ENCODE data around the gene UGT1A4.

Gene UGT1A4

GRCh38 chr2:233684640-233685039 lies 33.9 kb upstream of the UGT1A4 start:
- Histone ChIP-seq H3K27me3 (no peaks in the 10 kb centered on the region), H3K27ac (no peak overlapping the region), H3K4me1 (no peaks in the 10 kb centered on the region), H3K36me3 (no peaks in the 10 kb centered on the region), H3K9me3 (no peaks in the 10 kb centered on the region), H3K4me3 (no peak overlapping the region)
- intact Hi-C loops (cut with DNase I; ENCODE audit: low total_unique reads), result no loop called here
- TF ChIP-seq CTCF (IDR thresholded peaks at IDR 0.05), result no peak
- DNase-seq, result no peak

DNA sequence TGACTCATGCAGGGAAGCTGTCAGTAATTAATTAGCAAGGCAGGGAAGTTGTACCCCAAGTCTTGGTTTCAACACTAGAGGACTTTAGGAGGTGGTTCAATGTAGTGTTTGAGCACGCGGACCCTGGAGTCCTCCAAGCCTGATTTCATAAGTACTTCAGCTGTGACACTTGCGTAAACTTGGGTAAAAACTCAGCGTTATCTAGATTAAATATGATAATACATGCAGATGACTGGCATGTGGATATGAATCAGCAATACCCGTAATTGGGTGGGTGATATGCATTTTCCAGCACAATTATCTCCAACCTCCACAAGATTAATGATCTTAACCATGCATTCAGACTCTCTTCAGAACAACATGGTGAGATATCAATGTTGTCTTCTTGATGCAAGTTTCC lies 31.6 kb upstream of the UGT1A4 start:
- Histone ChIP-seq H3K36me3 (no peaks in the 10 kb centered on the region), H3K27me3 (no peaks in the 10 kb centered on the region), H3K9me3 (no peaks in the 10 kb centered on the region), H3K27ac (no peak overlapping the region), H3K4me3 (no peak overlapping the region), H3K4me1 (no peaks in the 10 kb centered on the region)
- DNase-seq, result no peak
- no peak for TF ChIP-seq CTCF (IDR thresholded peaks at IDR 0.05)
- intact Hi-C loops (cut with DNase I; ENCODE audit: low total_unique reads), result no loop called here

GRCh38 chr2:233688341-233688740 lies 30.2 kb upstream of the UGT1A4 start:
- no peaks in the 10 kb centered on the region for H3K4me1 ChIP-seq
- TF ChIP-seq CTCF (IDR thresholded peaks at IDR 0.05), result no peak
- DNase-seq, result no peak
- intact Hi-C loops (cut with DNase I; ENCODE audit: low total_unique reads), result no loop called here
- no peak overlapping the region for H3K4me3 ChIP-seq
- no peaks in the 10 kb centered on the region for H3K36me3 ChIP-seq
- no peaks in the 10 kb centered on the region for H3K27me3 ChIP-seq
- no peak overlapping the region for H3K27ac ChIP-seq
- H3K9me3 ChIP-seq, result no peaks in the 10 kb centered on the region

DNA sequence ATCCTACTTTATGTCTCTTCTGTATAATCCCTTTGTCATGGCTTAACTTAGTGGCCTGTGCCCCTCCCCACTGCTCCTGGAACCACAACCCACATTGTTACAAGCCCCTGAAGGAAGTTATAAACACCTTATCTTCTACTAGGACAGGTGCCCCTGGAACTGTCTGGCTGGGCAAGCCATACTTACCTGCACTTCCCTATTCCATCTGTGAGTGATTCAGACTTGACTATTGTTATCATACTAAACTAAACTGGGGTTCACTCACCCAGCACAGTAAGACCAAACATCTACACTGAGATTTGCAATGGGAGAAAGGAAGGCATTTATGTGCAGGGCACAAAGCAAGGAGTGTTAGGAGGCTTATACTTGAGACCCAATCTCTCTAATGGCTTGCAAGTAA lies 29.5 kb upstream of the UGT1A4 start:
- no peak for TF ChIP-seq CTCF (IDR thresholded peaks at IDR 0.05)
- no peaks in the 10 kb centered on the region for H3K9me3 ChIP-seq
- H3K36me3 ChIP-seq, result no peaks in the 10 kb centered on the region
- DNase-seq, result no peak
- H3K4me3 ChIP-seq, result no peak overlapping the region
- no peaks in the 10 kb centered on the region for H3K4me1 ChIP-seq
- no peak overlapping the region for H3K27ac ChIP-seq
- intact Hi-C loops (cut with DNase I; ENCODE audit: low total_unique reads), result no loop called here
- no peaks in the 10 kb centered on the region for H3K27me3 ChIP-seq

DNA sequence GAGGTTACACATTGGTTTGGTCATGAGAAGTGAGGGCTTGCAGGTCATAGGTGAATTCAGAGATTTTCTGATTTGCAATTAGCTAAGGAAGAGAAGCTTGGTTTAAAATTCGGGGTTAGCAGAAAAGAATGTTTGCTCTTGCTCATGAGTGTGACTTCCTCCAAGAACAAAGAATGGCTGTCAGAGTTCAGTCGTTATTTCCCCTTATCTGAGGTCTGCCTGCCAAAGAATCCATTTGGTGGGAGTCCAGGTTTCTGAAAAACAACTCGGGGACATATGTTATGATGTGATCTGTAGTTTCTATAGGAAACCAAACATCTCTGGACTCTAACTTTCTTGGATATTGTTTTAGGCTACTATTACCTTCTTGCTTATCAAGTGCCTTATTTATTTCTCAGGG lies 29.0 kb upstream of the UGT1A4 start:
- H3K4me3 ChIP-seq, result no peak overlapping the region
- no peaks in the 10 kb centered on the region for H3K4me1 ChIP-seq
- no peaks in the 10 kb centered on the region for H3K27me3 ChIP-seq
- DNase-seq, result no peak
- TF ChIP-seq CTCF (IDR thresholded peaks at IDR 0.05), result no peak
- intact Hi-C loops (cut with DNase I; ENCODE audit: low total_unique reads), result no loop called here
- no peaks in the 10 kb centered on the region for H3K9me3 ChIP-seq
- H3K36me3 ChIP-seq, result no peaks in the 10 kb centered on the region
- no peak overlapping the region for H3K27ac ChIP-seq

- no peak for TF ChIP-seq CTCF (IDR thresholded peaks at IDR 0.05)
- H3K4me1 ChIP-seq, result no peaks in the 10 kb centered on the region
- intact Hi-C loops (cut with DNase I; ENCODE audit: low total_unique reads), result no loop called here
- no peak for DNase-seq
- no peaks in the 10 kb centered on the region for H3K9me3 ChIP-seq
- no peak overlapping the region for H3K4me3 ChIP-seq
- no peak overlapping the region for H3K27ac ChIP-seq
- H3K36me3 ChIP-seq, result no peaks in the 10 kb centered on the region
- H3K27me3 ChIP-seq, result no peaks in the 10 kb centered on the region
These were observed 28.1 kb upstream of the UGT1A4 start for GRCh38 chr2:233690444-233690843.

Data from tibial artery (tissue), 4 donors.